ENCODE results near the gene LPIN3.
A peak's percentile ranks its signal among the peaks of the same experiment; 100 is the strongest.
"Not testable (repeated sequence)": the region's sequence is repeated elsewhere in the genome, so short reads cannot be mapped to it uniquely, and the experiment has no call there.

The LPIN3 gene, protein sequence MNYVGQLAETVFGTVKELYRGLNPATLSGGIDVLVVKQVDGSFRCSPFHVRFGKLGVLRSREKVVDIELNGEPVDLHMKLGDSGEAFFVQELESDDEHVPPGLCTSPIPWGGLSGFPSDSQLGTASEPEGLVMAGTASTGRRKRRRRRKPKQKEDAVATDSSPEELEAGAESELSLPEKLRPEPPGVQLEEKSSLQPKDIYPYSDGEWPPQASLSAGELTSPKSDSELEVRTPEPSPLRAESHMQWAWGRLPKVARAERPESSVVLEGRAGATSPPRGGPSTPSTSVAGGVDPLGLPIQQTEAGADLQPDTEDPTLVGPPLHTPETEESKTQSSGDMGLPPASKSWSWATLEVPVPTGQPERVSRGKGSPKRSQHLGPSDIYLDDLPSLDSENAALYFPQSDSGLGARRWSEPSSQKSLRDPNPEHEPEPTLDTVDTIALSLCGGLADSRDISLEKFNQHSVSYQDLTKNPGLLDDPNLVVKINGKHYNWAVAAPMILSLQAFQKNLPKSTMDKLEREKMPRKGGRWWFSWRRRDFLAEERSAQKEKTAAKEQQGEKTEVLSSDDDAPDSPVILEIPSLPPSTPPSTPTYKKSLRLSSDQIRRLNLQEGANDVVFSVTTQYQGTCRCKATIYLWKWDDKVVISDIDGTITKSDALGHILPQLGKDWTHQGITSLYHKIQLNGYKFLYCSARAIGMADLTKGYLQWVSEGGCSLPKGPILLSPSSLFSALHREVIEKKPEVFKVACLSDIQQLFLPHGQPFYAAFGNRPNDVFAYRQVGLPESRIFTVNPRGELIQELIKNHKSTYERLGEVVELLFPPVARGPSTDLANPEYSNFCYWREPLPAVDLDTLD

DNA sequence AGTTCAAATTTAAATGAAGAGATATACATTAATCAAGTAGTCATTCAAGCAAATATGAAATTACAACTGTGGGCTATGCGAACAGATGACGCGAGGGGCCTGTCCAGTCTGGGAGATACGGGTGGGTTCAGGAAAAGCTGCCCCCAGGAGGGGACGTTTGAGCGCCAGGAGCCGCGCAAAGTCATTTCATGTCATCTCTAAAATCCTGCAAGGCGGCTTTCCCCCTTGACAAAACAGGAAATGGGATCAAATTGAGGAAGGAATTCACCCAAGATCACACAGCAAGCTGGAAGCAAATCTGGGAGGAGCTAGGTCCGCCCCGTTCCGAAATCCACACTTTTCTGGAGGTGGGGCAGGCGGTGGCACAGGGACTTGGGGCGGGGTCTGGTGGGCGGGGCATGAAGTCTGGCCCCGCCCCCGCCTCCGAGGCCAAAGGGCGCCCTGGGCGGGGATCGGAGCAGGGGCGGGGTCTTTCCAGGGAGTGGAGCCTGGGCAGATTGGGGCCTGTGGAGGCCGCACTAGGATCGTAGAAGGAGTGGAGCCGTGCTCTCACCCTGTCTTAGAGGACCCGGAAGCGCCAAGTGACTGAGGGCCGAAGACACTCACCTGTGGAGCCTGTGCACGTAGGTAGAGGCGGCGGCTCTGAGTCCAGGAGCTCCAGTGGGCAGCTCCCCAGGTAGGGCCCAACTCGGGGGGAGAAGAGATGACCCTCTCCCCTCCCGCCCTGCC is at the start of gene LPIN3:
Gene LPIN3, plus strand, starts transcription at position 495 of the 729 bp plus-strand sequence. CDS start 4,983 bp downstream, outside the sequence.
- no peak for DNase-seq (ENCODE audit: low read depth in 2 of 2, low spot score in 1 of 2)

DNA sequence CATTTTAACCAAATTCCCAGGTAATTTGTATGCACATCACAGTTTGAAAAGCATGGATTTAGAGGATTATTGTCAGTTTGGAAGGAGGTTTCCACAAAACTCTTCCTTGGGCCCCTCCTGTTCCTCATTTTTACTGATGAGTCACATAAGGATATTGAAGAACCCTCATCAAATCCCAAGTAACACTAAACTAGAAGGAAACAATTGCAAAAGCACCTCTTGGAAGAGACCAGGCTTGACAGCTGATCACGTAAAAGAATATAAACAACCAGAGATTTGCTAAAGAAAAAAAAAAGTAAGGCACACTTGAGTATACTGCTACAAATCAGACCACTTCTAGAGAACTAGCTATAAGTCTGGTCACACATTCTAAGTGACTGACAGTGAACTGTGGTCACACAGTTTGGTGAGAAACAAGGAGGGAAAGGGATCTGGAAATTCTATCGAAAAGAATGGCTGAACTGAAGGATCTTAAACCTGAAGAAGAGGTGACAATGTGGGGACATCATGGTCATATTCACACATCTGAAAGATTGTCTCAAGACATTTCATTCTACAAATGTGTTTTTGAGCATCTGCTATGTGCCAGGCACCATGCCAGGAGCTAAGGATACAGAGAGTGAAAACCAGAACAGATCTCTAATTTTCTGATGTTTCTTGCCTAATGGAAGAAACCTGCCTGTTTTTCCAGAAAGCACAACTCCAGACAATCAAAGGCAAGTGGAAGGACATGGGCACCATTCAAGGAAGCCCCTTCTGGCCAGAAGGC is 47.2 kb upstream of the LPIN3 start:
- DNase-seq (ENCODE audit: low read depth in 2 of 2, low spot score in 1 of 2): no peak

DNA sequence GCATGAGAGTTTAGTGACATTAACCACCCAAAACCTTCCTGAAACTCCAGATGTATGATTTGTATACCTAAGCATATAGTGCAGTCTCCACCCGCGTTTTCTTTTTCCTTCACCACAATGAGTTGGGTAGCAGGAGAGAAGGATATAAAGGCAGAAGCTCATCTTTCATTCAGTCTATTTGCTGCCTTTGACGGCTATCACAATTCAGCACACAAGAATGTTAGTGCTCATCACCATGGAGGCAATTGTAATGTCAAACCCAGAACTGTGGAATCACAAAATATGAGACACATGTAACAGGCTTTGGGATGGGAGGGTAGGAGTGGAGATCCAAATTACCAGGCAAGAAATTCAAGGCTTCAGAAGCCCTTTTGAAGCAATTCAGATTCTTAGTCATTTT is 40.7 kb upstream of the LPIN3 start:
- DNase-seq (ENCODE audit: low read depth in 2 of 2, low spot score in 1 of 2): no peak

DNA sequence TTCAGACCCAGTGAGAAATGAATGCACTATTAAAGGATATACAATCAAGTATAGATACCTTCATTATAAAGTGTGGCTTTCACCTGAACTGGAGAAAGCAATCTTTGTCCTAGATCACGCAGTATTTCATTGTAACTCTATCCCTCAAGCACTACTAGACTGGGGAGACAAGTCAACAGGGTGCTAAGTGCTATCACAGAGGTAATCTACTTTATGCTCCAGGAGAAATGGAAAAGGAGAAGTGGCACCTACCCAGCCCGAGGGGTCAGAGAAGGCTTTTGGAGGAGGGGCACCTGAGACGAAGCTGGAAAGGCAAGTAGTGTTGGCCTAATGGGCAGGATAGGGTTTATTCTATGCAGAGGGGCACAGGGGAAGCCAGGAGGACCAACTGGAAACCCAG is 40.2 kb upstream of the LPIN3 start:
- no peak for DNase-seq (ENCODE audit: low read depth in 2 of 2, low spot score in 1 of 2)

DNA sequence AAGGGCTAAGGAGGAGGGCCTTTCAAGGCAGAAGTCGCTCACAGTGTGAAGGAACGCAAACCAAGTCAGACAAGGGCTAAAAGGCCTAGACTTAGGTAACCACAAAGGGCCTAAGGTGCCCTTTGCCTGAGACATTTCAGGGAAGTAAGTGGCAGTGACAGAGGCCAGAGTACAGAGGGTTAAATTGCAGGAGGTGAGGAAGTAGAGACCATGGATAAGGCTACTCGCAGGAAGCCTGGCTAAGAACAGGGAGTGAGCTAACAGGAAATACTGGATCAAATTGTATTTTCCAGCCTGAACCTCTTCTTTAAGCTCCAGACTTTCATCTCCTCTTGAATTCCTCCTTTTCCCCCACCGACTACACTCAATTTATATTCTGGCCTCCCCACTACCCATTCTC is 39.7 kb upstream of the LPIN3 start:
- DNase-seq (ENCODE audit: low read depth in 2 of 2, low spot score in 1 of 2): no peak

DNA sequence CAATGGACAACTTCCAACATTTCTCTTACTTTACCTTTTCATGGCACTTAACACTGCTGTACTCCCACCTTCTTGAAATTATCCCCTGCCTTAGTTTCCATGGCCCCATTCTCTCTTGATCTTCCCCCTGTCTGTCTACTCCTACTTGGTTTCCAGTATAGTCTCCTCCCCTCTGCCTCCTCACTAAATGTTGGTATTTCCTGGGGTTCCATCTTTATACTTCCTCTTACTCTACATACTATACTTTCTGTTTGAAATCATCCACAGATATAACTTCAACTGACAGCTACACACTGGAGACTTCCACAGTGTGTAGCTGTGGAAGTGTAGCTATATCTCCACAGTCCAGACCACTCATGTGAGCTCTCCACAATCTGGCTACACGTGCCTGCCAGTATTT is 36.6 kb upstream of the LPIN3 start:
- DNase-seq (ENCODE audit: low read depth in 2 of 2, low spot score in 1 of 2): no peak

DNA sequence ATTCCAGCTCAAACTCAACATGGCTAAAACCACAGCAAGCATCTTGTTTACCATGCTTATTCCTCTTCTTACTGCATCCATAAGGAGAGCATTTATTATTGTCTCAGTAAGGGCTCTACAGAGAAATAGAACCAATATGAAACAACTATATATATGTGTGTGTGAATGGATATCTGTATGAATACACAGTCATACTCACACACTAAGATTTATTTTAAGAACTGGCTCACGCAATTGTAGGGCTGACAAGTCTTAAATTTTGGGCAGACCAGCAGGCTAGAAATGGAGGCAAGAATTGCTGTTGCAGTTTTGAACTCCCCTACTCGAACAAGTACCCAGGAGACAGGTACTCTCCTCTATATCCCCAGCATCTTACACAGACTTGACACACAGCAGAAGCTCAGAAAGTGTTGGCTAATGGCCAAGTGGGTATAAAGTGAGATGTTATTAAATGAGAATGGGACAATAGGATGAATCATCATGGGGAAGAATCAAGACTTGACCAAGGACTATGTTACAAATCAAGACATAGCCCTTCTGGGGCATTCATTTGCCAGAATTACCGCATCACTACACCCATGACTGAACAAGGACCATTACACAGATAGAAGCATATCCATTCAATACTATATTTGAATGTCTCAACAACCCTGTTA is 36.1 kb upstream of the LPIN3 start:
- DNase-seq (ENCODE audit: low read depth in 2 of 2, low spot score in 1 of 2): no peak

DNA sequence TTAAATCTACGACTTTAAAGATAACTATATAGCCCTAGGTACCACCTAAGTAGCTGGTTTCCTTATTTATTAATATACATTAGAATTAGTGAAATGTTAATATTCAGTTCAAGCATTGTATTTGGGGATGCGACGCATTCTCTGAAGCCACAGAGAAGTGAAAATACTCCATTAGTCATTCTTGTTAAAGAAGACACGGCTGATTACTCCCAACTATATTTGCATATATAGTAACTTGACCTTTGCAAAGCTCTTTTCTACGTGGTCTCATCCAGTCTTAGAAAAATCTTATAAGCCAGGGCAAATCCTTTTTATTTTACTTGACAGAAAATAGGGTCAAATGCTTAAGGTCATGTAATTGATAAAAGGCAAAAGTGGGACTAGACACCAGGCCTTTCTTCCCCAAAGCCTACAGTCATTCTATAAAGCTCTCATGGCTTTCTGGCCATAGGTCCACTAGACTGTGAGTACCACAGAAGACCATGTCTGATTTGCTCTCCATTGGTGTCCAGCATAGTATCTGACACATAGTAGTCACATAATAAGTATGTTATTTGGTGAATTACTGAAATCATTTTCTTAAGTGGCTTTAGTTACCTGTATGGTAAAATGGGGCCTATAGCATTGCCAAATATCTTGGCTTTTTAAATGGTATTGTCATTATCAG is 34.4 kb upstream of the LPIN3 start:
- DNase-seq (ENCODE audit: low read depth in 2 of 2, low spot score in 1 of 2): no peak

DNA sequence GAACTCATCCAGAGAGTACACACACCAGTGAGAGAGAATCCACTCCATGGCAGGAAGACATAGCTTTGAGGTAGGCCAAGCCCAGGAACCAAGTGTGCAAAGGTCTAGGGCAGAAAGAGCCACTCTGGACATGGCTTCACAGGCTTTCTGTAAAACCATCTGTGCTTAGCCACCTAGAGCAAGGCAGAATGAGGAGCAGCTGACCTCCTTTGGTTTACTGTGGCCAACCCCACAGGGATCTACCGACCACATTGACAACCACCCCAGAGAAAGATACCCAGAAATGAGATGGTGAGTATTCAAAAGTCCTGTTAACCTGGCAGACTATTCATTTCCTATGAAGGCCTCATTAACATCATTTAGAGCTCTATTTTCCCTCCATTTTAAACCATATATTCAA is 33.6 kb upstream of the LPIN3 start:
- no peak for DNase-seq (ENCODE audit: low read depth in 2 of 2, low spot score in 1 of 2)

DNA sequence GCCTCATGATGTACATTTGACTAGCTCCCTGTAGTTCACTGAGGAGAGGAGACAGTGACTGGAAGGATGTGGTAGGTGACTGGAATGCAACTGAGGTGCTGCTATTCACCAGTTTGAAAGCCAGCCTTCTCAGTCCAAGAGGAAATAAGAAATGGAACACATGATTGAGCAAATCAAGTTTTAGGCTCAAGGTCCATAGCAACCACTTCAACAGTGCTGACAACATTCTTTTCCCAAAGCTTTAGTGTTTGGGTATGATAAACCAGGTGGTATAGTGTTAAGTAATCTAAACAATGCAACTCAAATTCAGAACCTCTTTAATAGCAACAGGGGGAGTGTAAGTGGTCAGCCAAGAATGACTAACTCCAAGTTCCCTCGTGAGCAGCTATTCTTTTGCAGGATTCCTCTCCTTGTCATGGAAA is 32.3 kb upstream of the LPIN3 start:
- no peak for DNase-seq (ENCODE audit: low read depth in 2 of 2, low spot score in 1 of 2)

DNA sequence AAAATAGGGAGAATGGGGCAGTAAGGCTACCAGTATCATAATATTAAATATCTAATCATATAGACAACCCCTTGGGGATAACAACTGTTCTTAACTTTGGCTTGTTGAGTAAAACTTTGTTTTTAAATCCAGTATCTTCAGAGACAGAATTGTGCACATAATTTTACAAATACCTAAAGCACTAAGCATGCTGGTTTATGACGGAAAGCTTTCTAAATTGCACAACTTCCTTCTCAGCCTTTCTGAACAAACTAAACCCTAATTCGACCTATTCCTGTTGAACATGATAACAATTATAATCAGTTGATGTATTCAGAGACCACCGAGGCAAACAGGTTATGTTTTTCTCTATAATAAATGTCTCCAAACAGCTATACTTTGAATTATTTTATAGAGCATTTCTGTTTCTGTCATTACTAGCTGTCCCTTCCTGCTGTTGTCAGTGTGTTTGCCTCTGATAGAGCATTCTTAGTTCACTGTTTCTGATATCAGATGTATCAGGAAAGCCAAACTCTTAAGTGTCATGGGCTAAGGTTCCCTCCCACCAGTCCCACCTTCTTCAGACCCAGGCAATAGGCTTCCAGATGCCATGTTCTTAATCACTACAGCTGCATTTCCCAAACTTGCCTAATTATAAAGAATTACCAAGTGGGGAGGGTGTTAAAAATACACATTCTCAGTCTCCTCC is 31.8 kb upstream of the LPIN3 start:
- no peak for DNase-seq (ENCODE audit: low read depth in 2 of 2, low spot score in 1 of 2)

DNA sequence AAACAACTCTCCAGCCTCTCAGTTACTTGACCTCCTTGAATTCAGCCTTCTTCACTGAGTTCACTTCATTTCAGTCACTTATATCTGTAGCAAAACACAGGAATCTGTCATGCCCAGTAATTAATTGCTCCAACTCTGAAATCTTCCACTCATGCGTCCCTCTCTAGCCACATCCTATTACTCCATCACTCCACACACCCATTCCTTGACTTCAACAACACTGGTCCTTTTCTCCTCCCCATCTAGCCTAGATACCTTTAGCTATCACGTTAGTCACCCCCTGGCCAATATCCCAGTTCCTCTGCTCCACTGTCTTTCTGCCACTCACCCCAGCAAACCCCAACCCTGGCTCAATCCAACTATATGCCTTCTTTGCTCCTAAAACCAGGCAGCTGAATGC is 30.8 kb upstream of the LPIN3 start:
- no peak for DNase-seq (ENCODE audit: low read depth in 2 of 2, low spot score in 1 of 2)

DNA sequence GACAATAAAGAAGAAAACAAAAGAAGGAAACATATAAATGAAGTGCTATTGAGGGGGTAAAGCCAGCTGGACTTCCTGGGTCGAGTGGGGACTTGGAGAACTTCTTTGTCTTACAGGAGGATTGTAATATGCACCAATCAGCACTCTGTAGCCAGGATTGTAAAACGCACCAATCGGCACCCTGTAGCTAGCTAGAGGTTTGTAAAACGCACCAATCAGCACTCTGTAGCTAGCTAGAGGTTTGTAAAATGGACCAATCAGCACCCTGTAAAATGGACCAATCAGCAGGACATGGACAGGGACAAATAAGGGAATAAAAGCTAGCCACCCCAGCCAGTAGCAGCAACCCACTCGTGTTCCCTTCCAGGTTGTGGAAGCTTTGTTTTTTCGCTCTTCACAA is 28.6 kb upstream of the LPIN3 start:
- not testable (repeated sequence) for DNase-seq (ENCODE audit: low read depth in 2 of 2, low spot score in 1 of 2)

DNA sequence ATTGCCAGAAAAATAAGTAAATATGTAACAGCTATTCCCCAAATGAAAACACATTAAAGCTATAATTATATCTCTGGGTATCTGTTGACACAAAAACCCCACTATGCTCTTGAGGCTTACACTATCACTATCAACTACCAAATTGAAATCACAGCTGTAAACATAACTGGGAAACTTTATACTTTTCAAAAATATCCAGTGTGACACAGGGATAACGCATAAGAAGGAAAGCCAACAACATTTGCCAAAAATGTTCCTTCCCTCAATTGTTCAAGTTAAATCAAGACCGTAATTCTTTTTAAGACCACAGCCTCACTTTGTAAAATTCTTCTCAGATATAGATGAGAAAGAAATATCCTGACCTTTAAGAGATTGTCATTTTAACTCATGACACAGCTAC is 26.2 kb upstream of the LPIN3 start:
- DNase-seq (ENCODE audit: low read depth in 2 of 2, low spot score in 1 of 2): no peak

DNA sequence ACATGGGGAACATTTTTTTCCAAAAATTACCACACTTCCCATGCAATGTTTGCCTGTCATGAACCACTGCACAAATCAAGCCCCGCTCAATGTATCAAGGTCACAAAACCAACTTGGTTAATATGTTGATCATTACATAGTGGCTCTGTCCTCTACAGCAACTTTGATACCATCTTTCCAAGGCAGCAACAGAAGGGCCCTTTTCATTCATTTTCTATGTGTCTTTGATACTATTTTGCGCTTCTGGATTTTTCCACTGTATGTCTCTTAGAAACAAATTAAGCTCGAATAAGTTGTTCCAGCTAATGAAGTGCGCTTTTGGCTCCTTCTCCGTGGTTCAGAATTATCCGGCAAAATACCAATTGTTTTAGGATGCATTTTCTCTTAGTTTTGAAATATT is 24.6 kb upstream of the LPIN3 start:
- no peak for DNase-seq (ENCODE audit: low read depth in 2 of 2, low spot score in 1 of 2)

DNA sequence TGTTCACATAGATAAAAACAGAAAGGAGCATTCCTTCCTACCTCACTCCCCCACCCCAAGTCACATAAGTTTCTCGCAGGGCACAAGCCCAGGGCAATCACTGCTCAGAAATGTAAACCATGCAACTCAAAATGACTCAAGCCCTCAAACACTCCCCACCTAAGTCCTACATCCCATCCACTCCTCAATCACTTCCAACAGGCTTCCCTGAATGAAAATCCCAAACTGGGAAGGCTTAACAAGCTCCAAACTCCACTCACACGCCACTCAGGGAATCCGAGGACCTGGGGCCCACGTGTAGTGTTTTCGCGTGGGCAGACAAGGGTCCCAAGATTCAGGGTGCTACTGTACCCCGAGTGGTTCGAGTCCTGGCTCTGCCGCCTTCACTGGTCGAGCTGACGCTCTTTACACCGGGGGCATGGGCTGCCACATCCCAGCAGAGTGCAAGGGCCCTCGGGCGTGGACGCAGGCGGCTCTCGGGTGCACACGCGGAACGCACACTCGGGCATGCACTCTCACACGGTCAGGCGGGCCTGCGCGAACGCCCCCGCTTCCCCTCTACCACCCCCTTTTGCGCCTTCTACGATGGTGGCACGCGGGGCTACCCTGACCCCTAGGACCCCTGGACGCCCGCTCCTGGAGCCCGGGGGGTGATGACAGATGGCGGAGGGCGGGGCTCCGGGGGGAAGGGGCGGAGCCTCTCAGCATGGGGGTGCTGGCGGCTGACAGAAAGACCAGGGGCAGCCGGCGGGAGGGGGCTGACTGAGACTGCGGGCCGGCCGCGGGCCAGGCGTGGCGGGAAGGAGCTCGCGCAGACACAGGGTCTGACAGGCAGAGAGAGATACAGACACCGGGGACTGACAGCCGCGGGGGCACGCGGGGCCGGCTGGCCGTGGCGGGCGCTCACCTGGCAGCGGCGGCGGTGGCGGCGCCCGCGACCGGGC is 23.7 kb upstream of the LPIN3 start:
- peak; percentile 53 to 61 for DNase-seq (ENCODE audit: low read depth in 2 of 2, low spot score in 1 of 2)

DNA sequence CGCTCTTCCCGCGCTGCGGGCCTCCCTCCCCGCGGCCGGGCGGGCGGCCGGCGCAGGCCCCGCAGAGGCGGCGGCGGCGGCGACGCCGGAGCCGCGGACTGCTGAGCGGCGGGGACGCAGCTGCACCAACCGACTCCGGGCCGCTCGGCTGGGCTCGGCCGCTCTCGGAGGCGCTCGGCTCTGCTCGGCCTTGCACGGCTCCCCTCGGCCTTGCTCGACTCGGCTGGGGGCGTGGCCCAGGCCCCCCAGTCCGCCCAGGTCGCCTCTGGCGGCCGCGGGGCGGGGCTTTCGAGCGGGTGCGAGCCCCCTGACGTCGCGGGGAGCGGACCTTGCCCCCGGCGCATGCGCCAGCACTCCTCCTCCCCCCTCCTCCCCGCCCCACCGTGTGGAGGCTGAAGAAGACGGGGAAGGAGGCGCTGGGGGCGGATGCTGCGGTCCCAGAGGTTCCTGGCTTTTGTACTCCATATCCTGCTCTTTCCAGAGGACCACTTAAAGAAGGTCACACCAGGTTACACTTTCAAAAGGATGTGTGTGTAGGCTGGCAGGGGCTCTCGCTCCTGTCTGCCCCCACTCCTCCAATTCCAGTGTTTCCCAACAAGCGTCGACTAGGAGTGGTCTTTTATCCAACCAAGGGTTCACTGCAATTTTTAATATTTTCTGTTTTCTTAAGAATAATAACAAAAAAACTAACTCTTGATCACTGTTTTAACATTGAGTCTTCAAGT is 22.9 kb upstream of the LPIN3 start, which contains the start of gene ZHX3:
Gene ZHX3, minus strand, starts transcription at position 186 of the 725 bp plus-strand sequence. CDS start 112,815 bp downstream, outside the sequence.
- DNase-seq (ENCODE audit: low read depth in 2 of 2, low spot score in 1 of 2): peak; percentile 87 to 91

All from stimulated activated CD8-positive, alpha-beta memory T cell treated with anti-CD3 and anti-CD28 coated beads, Interleukin-4, amount 100 ng/mL, for 1 hour (primary cell).